Panc1 (cell line): ENCODE results near the gene RUVBL1. TPM values are rescaled to one million over a fixed set of nuclear protein-coding genes. Genes with fewer than 3 reads are reported as not detected.

ENCODE experiments used
- ATAC-seq: fragments of 200-7000 bp; cut with Tn5 transposase; 2 replicates; pipeline ENCODE4 v1.9.1; 2020; ENCODE audit warnings: mild to moderate bottlenecking, moderate library complexity
- Bru-seq: library from RNA; stranded (reverse); fragments of 400-500 nt; gene quantifications from one replicate; lab custom pipeline; 2021; lab: Mats Ljungman, UMichigan
- BruChase-seq, 2 experiments: library from RNA; stranded (reverse); fragments of 400-500 nt; gene quantifications; one replicate each; lab custom pipeline; 2021; lab: Mats Ljungman, UMichigan
- BruUV-seq: library from RNA; stranded (reverse); fragments of 400-500 nt; replicated peaks from 2 replicates; lab custom pipeline; 2021; lab: Mats Ljungman, UMichigan
- CTCF ChIA-PET: fragments of 300-600 bp; sonication (Branson Sonifier 250); formaldehyde crosslinking; loops from one replicate; lab custom pipeline; 2022; ENCODE audit warnings: antibody characterized with exemption; lab: Charles Lee
- POLR2A ChIA-PET: fragments of 300-600 bp; sonication (Branson Sonifier 250); formaldehyde crosslinking; loops from one replicate; lab custom pipeline; 2022; ENCODE audit warnings: antibody characterized with exemption; lab: Charles Lee
- DNase-seq: peaks from one replicate; pipeline ENCODE4 v3.0.0-alpha.2; 2010; ENCODE audit warnings: low read depth, low spot score
- H3K27ac ChIP-seq: 2 replicates; pipeline ENCODE4 v1.5.1; 2011; ENCODE audit warnings: mild to moderate bottlenecking, low read length, inconsistent platforms
- H3K27me3 ChIP-seq: fragments of 200-500 bp; sonication (Bioruptor generic); 2 replicates; pipeline ENCODE4 v1.6.0; 2014; ENCODE audit warnings: low read length, inconsistent platforms; ENCODE audit not compliant: control insufficient read depth, insufficient read depth
- H3K36me3 ChIP-seq: fragments of 200-500 bp; sonication (Bioruptor generic); 2 replicates; pipeline ENCODE4 v1.5.1; 2014; ENCODE audit warnings: inconsistent platforms, mild to moderate bottlenecking, low read length, moderate library complexity; ENCODE audit not compliant: control insufficient read depth, insufficient read depth
- H3K4me1 ChIP-seq: 2 replicates; pipeline ENCODE4 v1.5.1; 2011; ENCODE audit warnings: inconsistent platforms, mild to moderate bottlenecking, low read length, moderate library complexity; ENCODE audit not compliant: control insufficient read depth, insufficient read depth
- H3K4me3 ChIP-seq, 2 experiments: 2 replicates each; pipeline ENCODE4 v1.5.1; 2011 to 2012; ENCODE audit warnings: low read depth in 2 of 2, low read length in 2 of 2, mild to moderate bottlenecking in 2 of 2, inconsistent platforms in 1 of 2, moderate library complexity in 1 of 2
- H3K9me3 ChIP-seq: fragments of 200-500 bp; sonication (Bioruptor generic); 2 replicates; pipeline ENCODE4 v1.5.1; 2014; ENCODE audit warnings: low read depth, mild to moderate bottlenecking, inconsistent platforms, low read length, moderate library complexity; ENCODE audit not compliant: control insufficient read depth, insufficient read depth
- POLR2AphosphoS5 ChIP-seq: IDR thresholded peaks from 2 replicates; pipeline ENCODE4 v1.6.1; 2012; ENCODE audit warnings: mild to moderate bottlenecking, low read depth, low read length, moderate library complexity
- SIN3A ChIP-seq: IDR thresholded peaks from 2 replicates; pipeline ENCODE4 v1.6.1; 2012; ENCODE audit warnings: low read depth, mild to moderate bottlenecking, low read length, moderate library complexity, borderline replicate concordance; ENCODE audit not compliant: insufficient read depth
- TCF7L2 ChIP-seq: IDR thresholded peaks from 2 replicates; pipeline ENCODE4 v1.6.1; 2011; ENCODE audit warnings: mild to moderate bottlenecking, low read depth, low read length, inconsistent platforms
- in situ Hi-C: cut with HindIII; loops from 2 replicates; pipeline ENCODE4 v1.10.0; 2016; ENCODE audit warnings: low sequenced_read_pairs, low pct_unique_long_range_greater_than_20kb
- intact Hi-C: fragments of 100-400 bp; cut with micrococcal nuclease; formaldehyde crosslinking; loops from one replicate; pipeline ENCODE4 v1.10.0; 2022; ENCODE audit not compliant: unreplicated experiment
- long read RNA-seq: library from polyadenylated mRNA; unstranded; transcript quantifications from one replicate; pipeline ENCODE4 v2.0.0, GENCODE V29; 2021; ENCODE audit not compliant: unreplicated experiment
- polyA plus RNA-seq: library from polyadenylated mRNA; unstranded; fragments of >200 nt; gene quantifications from one replicate; pipeline ENCODE4 v1.2.1, GENCODE V29; 2012; ENCODE audit warnings: missing spikeins; ENCODE audit not compliant: insufficient read length
- total RNA-seq: library from RNA; stranded (reverse); gene quantifications from one replicate; pipeline ENCODE4 v1.2.1, GENCODE V29; 2021; ENCODE audit not compliant: unreplicated experiment
- TF ChIP-seq, protein P1 (sequence below): fragments of 450-650 bp; IDR thresholded peaks from 2 replicates; pipeline ENCODE4 v1.5.1; 2017; ENCODE audit warnings: mild to moderate bottlenecking
- TF ChIP-seq, protein P2 (sequence below), 2 experiments: IDR thresholded peaks; 2 replicates each; pipeline ENCODE4 v1.6.1; 2011 to 2012; ENCODE audit warnings: low read depth in 2 of 2, control low read depth in 1 of 2, low read length in 1 of 2, mild to moderate bottlenecking in 1 of 2, moderate library complexity in 1 of 2; ENCODE audit not compliant: insufficient read depth in 1 of 2

The RUVBL1 gene
- total RNA-seq (122 TPM), Bru-seq, nascent RNA (percentile 68 among the genes with signal in this experiment), BruChase-seq, experiment 1, labeled RNA remaining after a 2-hour chase (percentile 62 among the genes with signal in this experiment), BruChase-seq, experiment 2, labeled RNA remaining after a 6-hour chase (percentile 69 among the genes with signal in this experiment)
- polyA plus RNA-seq, result 167 TPM
- long read RNA-seq, full-length matches to known transcripts, result 199 of 297 reads
- long read RNA-seq, partial matches to known transcripts, result 13 of 297 reads
- long read RNA-seq, other reads (novel, unspliced or antisense), result 85 of 297 reads

DNA sequence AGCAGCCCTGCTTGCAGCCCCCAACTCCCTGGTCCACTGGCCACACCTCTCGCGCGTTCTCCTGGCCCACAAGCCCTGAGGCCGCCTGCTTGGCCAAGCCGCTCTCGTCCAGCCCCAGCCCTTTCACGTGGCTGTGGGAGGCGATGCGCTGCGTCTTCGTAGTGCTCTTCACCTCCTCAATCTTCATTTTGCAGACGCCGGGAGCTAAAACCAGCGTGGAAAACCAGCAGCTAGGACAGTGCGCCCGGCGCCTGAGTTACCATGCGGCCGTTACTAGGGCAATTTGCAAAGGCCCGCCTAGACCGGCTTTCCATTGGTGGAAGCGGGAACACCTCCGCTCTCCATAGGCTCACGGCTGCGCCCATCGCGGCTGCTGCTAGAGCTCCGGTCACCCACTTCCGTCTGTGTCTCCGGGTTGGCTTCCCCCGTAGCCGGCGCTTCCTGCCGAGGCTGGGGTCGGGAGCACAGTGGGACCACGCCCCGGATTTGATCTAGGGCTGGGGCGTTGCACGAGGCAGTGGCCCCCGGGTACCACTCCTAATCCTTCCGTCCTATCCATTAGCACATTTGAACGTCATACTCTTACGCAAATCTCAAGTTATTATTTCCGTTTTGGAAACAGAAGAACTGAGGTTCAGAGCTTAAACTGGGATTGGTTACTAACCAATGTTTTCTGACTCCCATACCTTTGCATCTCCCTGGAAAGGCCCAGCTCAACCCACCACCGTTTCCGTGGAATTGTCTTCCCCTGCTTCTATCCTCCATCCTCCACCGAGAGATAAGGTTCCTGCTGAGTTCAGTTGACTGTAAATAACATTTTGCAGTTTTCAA is at the start of gene RUVBL1:
Gene RUVBL1, minus strand, starts transcription at position 275 of the 831 bp plus-strand sequence. Its CDS starts 88 bp downstream, at position 187.
- Histone ChIP-seq H3K9me3 (no peaks in the 10 kb centered on the region), H3K4me3 (peak within 1 kb of the TSS; percentile 94 to 95), H3K4me1 (peaks cover 12% of the 10 kb centered on the region), H3K27me3 (no peaks in the 10 kb centered on the region), H3K27ac (peak within 1 kb of the TSS; percentile 96), H3K36me3 (no peaks in the 10 kb centered on the region; the same call in none of the 2 replicates)
- peak; percentile 100 for ATAC-seq
- no TSS peak for BruUV-seq
- intact Hi-C loops, result no loop called here
- TF ChIP-seq TCF7L2 (peak; percentile 69; the same call in 1 of the 2 replicates), POLR2AphosphoS5 (peak; percentile 92), SIN3A (peak; percentile 93; the same call in 1 of the 2 replicates)
- TF ChIP-seq, protein P1, sequence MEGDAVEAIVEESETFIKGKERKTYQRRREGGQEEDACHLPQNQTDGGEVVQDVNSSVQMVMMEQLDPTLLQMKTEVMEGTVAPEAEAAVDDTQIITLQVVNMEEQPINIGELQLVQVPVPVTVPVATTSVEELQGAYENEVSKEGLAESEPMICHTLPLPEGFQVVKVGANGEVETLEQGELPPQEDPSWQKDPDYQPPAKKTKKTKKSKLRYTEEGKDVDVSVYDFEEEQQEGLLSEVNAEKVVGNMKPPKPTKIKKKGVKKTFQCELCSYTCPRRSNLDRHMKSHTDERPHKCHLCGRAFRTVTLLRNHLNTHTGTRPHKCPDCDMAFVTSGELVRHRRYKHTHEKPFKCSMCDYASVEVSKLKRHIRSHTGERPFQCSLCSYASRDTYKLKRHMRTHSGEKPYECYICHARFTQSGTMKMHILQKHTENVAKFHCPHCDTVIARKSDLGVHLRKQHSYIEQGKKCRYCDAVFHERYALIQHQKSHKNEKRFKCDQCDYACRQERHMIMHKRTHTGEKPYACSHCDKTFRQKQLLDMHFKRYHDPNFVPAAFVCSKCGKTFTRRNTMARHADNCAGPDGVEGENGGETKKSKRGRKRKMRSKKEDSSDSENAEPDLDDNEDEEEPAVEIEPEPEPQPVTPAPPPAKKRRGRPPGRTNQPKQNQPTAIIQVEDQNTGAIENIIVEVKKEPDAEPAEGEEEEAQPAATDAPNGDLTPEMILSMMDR, result no peak
- TF ChIP-seq, protein P2, sequence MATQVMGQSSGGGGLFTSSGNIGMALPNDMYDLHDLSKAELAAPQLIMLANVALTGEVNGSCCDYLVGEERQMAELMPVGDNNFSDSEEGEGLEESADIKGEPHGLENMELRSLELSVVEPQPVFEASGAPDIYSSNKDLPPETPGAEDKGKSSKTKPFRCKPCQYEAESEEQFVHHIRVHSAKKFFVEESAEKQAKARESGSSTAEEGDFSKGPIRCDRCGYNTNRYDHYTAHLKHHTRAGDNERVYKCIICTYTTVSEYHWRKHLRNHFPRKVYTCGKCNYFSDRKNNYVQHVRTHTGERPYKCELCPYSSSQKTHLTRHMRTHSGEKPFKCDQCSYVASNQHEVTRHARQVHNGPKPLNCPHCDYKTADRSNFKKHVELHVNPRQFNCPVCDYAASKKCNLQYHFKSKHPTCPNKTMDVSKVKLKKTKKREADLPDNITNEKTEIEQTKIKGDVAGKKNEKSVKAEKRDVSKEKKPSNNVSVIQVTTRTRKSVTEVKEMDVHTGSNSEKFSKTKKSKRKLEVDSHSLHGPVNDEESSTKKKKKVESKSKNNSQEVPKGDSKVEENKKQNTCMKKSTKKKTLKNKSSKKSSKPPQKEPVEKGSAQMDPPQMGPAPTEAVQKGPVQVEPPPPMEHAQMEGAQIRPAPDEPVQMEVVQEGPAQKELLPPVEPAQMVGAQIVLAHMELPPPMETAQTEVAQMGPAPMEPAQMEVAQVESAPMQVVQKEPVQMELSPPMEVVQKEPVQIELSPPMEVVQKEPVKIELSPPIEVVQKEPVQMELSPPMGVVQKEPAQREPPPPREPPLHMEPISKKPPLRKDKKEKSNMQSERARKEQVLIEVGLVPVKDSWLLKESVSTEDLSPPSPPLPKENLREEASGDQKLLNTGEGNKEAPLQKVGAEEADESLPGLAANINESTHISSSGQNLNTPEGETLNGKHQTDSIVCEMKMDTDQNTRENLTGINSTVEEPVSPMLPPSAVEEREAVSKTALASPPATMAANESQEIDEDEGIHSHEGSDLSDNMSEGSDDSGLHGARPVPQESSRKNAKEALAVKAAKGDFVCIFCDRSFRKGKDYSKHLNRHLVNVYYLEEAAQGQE (IDR thresholded peaks at IDR 0.05; ENCODE audit: insufficient read depth in 1 of 2, low read depth in 2 of 2, low read length in 1 of 2), result no peak
- ChIA-PET POLR2A (interaction anchor here (0.7 to 1.0 kb wide), 3 partner anchors 15 to 367 kb away, joined by 3 to 4 read pairs (median 3); no protein-coding TSS in a partner anchor), CTCF (no interaction called here)
- DNase-seq, result peak; percentile 96
- in situ Hi-C loops, result no loop called here

DNA sequence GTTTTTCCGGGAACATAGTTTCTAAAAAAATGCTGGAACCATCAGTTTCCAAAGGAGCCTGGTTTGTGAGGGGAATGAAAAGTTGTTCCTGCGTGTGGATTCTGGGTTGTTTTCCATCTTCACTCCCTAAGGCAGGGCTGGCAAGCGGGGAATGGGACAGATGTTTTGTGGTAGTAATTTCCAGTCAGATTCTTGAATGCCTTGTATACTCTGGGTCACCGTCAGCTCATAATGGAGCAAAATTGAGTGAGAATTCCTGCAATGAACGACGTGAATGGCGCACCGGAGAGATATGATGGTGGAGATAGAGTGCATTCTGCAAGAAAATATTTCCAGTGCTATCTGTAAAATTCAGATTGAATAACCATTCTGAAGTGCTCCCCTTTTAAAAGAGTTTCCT is 49.6 kb upstream of the RUVBL1 start:
- no TSS peak for BruUV-seq
- Histone ChIP-seq H3K4me3 (no peak overlapping the region), H3K36me3 (no peaks in the 10 kb centered on the region), H3K9me3 (no peaks in the 10 kb centered on the region), H3K4me1 (peaks cover 11% of the 10 kb centered on the region), H3K27me3 (no peaks in the 10 kb centered on the region), H3K27ac (no peak overlapping the region)
- intact Hi-C loops, result loop anchor here (5.0 to 10.0 kb wide), 3 partner anchors 122 to 412 kb away; no protein-coding TSS in a partner anchor
- DNase-seq (no peak), ATAC-seq (no peak)
- TF ChIP-seq, protein P2 (IDR thresholded peaks at IDR 0.05; ENCODE audit: insufficient read depth in 1 of 2, low read depth in 2 of 2, low read length in 1 of 2), result no peak
- TF ChIP-seq POLR2AphosphoS5 (no peak), SIN3A (no peak), TCF7L2 (no peak)
- TF ChIP-seq, protein P1, result no peak
- ChIA-PET CTCF (no interaction called here), POLR2A (interaction anchor here (0.8 kb wide), 1 partner anchor 189 kb away, joined by 3 read pairs; no protein-coding TSS in a partner anchor)
- in situ Hi-C loops, result no loop called here
